Stimulated activated naive CD8-positive, alpha-beta T cell treated with anti-CD3 and anti-CD28 coated beads, Interleukin-15, Interleukin-2, amounts not matched to agents 100 ng/mL and 50 ng/mL, for 24 hours (primary cell): Measurements from ENCODE around the gene FER.

Experiments
- H3K27ac Mint-ChIP-seq: one replicate; pipeline ENCODE4 v1.8.0; 2021; ENCODE audit warnings: mild to moderate bottlenecking, mixed read lengths
- H3K27me3 Mint-ChIP-seq: one replicate; pipeline ENCODE4 v1.8.0; 2021; ENCODE audit warnings: mixed read lengths
- H3K36me3 Mint-ChIP-seq: one replicate; pipeline ENCODE4 v1.8.0; 2021; ENCODE audit warnings: low read depth, mixed read lengths
- H3K4me1 Mint-ChIP-seq: one replicate; pipeline ENCODE4 v1.8.0; 2021; ENCODE audit warnings: low read depth, mixed read lengths
- H3K4me3 Mint-ChIP-seq: one replicate; pipeline ENCODE4 v1.8.0; 2021; ENCODE audit warnings: mild to moderate bottlenecking, mixed read lengths
- H3K9me3 Mint-ChIP-seq: one replicate; pipeline ENCODE4 v1.8.0; 2021; ENCODE audit warnings: mixed read lengths

FER gene

DNA sequence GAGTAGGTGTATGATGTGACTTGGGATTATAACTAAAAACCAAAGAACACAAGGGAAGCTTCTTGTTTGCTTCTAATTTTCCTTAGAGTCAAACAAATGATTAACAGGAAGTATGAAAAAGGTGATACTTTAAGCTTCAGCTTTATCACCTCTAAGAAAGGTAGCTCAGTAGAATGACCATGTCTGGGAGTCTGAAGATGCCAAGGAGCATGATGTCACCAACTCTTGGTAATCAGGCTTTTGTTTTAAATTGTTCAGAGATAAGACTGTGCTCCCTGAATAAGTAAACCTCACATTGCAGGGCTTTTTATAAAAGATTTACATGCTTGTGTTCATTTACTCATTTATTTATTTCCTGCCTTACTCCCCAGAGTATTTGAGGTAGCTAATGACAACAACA lies 169.9 kb downstream of the FER start:
- H3K27me3 Mint-ChIP-seq = no peaks in the 10 kb centered on the region
- no peaks in the 10 kb centered on the region for H3K36me3 Mint-ChIP-seq
- H3K4me3 Mint-ChIP-seq = no peak overlapping the region
- no peaks in the 10 kb centered on the region for H3K9me3 Mint-ChIP-seq
- H3K27ac Mint-ChIP-seq = no peak overlapping the region
- H3K4me1 Mint-ChIP-seq = no peaks in the 10 kb centered on the region

DNA sequence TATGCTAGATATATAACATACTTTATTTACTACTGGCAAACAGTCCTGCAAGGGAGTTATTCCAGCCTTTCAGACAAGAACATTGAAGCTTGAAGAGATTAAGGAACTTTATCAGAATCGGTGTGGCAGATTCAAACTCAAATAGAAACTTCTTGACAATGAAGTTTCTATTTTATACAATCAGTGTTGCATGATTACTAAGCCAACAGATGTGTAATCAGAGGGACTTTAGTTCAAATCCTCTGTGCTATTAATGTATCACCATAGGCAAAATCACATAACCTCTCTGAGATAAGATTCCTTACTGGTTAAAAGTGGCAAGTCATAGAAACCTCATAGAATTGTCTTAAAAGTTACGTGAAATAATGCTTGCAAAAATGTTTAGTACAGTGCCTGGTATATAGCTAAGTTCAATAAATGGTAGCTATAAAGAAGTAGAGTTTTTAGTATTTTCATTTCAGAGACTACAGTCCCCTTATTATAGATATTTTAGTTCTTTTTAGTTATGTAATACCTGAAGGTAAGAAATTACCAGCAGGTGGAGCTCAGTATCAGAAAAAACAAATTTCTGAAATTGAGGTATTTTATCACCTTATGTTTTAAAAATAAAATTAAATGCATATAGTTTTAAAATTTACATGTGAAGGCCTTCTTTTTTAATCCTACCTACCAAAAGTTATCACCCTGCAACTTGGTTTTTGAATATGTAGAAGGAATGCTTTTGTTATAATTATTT lies 172.1 kb downstream of the FER start:
- no peaks in the 10 kb centered on the region for H3K27me3 Mint-ChIP-seq
- H3K4me3 Mint-ChIP-seq = no peak overlapping the region
- H3K4me1 Mint-ChIP-seq = no peaks in the 10 kb centered on the region
- H3K36me3 Mint-ChIP-seq = no peaks in the 10 kb centered on the region
- no peaks in the 10 kb centered on the region for H3K9me3 Mint-ChIP-seq
- no peak overlapping the region for H3K27ac Mint-ChIP-seq

DNA sequence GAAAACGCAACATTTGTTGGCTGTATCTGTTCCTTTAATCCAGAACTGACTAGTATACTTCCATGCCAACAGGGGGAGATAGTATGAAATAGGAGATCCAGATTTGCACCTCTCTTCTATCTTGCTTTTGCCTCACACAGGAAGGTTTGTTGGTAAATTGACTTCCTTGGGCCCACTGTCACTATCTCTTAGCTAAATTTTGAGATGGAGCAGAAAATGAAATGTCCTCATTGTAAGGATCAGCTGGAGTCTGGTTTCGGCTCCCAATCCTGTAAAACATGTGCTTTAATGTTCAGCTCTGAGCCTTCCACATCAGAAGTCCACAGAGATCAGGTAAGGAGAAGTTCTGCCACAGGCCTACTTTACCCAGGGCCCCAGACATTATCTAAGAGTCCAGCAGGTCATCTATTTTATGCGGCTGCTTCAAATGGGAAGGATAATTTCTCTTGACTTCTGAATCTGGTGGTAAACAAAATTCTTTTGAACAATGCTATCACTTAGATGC lies 176.8 kb downstream of the FER start:
- no peaks in the 10 kb centered on the region for H3K4me1 Mint-ChIP-seq
- no peaks in the 10 kb centered on the region for H3K27me3 Mint-ChIP-seq
- no peak overlapping the region for H3K27ac Mint-ChIP-seq
- H3K4me3 Mint-ChIP-seq = peak overlapping the region; percentile 33
- H3K36me3 Mint-ChIP-seq = no peaks in the 10 kb centered on the region
- H3K9me3 Mint-ChIP-seq = no peaks in the 10 kb centered on the region

DNA sequence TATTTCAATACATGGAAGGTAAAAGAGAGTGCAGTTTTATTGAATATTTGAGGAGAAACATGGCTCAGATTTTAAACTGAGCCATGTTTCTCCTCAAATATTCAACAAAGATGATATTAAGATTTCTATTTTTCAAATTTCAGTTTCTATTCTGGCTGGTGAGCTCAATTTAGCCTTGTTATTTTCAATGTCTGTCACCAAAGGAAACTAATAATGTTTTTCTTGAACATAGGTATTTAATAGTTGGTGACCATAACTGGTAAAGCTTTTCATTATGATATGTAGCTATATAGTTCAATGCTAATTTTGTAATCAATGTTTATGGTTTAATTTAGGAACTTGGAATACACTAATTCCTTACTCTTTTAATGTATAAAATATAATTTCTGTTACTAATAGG lies 177.4 kb downstream of the FER start:
- no peak overlapping the region for H3K27ac Mint-ChIP-seq
- no peak overlapping the region for H3K4me3 Mint-ChIP-seq
- H3K36me3 Mint-ChIP-seq = no peaks in the 10 kb centered on the region
- no peaks in the 10 kb centered on the region for H3K4me1 Mint-ChIP-seq
- no peaks in the 10 kb centered on the region for H3K9me3 Mint-ChIP-seq
- no peaks in the 10 kb centered on the region for H3K27me3 Mint-ChIP-seq

DNA sequence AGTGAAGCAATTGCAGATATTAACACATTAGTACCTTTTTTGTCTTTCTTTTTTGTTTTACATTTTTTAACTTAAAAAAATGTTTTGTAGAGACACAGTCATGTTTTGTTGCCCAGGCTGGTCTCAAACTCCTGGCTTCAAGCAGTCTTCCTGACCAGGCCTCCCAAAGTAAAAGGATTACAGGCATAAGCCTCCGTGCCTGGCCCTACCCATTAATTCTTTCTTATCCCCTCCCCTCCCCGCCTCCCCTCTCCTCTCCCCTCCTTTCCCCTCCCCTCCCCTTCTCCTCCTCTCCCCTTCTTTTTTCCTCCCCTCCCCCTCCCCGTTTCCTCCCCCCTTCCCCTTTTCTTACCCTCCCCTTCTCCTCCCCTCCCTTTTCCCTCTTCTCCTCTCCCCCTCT lies 182.4 kb downstream of the FER start:
- no peak overlapping the region for H3K4me3 Mint-ChIP-seq
- no peaks in the 10 kb centered on the region for H3K4me1 Mint-ChIP-seq
- no peaks in the 10 kb centered on the region for H3K9me3 Mint-ChIP-seq
- H3K36me3 Mint-ChIP-seq = peaks cover 24% of the 10 kb centered on the region
- no peak overlapping the region for H3K27ac Mint-ChIP-seq
- no peaks in the 10 kb centered on the region for H3K27me3 Mint-ChIP-seq

DNA sequence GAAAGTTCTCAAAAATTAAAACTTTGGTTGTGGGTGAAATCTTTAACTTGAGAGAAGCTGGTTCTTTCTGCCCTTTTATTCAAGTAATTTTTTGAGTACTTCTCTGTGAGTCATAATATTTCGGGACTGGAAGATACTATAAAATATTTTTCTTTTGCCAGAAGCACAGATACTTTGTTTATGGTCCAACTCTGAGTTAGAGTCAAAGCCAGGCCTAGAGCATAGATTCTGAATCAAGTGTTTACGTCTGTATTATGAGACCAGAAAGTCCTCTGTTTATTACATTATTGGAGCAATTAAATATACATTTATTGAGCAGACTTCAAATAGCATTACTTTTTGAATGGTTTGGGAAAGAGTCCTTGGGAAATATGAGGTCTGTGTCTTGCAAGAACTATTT lies 187.9 kb downstream of the FER start:
- peaks cover 27% of the 10 kb centered on the region for H3K36me3 Mint-ChIP-seq
- no peaks in the 10 kb centered on the region for H3K27me3 Mint-ChIP-seq
- H3K4me3 Mint-ChIP-seq = no peak overlapping the region
- H3K4me1 Mint-ChIP-seq = no peaks in the 10 kb centered on the region
- no peak overlapping the region for H3K27ac Mint-ChIP-seq
- H3K9me3 Mint-ChIP-seq = no peaks in the 10 kb centered on the region

DNA sequence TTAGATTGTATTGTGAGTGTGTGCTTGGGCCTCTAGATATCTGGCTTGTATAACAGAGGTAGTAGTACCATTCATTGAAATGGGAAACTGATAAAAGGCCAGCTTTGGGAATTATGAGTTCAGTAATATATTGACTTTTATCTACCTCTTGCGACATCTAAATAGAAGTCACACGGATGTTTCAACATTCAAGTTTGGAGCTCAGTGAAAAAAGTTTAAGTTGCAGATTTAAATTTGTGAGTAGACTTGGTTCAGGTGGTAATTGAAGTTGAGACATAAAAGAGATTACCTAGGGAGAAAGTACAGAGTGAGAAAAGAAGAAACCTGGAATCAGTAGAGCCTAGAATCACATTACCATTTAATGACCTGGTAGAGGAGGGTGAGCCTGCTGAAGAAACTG lies 189.5 kb downstream of the FER start:
- Mint-ChIP-seq H3K27ac (no peak overlapping the region), H3K36me3 (peaks cover 24% of the 10 kb centered on the region), H3K4me1 (no peaks in the 10 kb centered on the region), H3K4me3 (no peak overlapping the region), H3K9me3 (no peaks in the 10 kb centered on the region), H3K27me3 (no peaks in the 10 kb centered on the region)

DNA sequence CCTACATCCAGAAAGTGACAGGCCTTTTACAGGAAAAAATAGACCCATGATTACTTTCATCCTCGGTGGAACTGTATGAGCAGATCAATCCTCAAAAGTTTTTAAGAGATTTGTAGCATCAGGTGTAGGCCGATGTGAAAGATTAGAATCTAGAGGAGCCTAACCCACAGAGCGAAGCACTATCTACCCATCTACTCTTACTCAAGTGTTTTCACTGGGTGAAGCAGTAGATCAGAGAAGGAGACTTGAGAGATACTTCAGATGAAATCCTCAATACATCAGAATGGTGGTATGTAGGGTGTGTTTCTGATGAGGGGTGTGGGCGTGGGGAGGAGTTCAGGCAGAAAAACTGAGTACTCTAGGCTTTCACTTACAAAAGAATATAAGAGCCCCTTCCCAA lies 192.8 kb downstream of the FER start:
- Mint-ChIP-seq H3K27me3 (no peaks in the 10 kb centered on the region), H3K27ac (no peak overlapping the region), H3K9me3 (no peaks in the 10 kb centered on the region), H3K36me3 (no peaks in the 10 kb centered on the region), H3K4me1 (no peaks in the 10 kb centered on the region), H3K4me3 (no peak overlapping the region)

DNA sequence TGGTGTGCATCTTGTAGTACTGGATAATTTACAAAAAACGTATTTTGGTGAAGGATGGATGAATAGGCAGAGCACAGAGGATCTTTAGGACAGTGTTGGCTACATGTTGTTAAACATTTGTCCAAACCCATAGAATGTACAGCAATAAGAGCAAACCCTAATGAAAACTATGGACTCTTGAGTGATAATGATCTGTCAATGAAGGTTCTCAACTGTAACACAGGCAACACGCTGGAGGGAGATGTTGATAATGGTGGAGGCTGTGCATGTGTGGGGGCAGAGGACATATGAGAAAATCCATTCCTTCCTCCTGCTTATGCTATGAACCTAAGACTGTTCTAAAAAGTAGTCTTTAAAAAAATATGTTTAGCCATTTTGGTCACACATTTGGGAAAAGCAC lies 194.0 kb downstream of the FER start:
- no peak overlapping the region for H3K4me3 Mint-ChIP-seq
- H3K36me3 Mint-ChIP-seq = peaks cover 3% of the 10 kb centered on the region
- H3K27me3 Mint-ChIP-seq = no peaks in the 10 kb centered on the region
- H3K9me3 Mint-ChIP-seq = no peaks in the 10 kb centered on the region
- H3K4me1 Mint-ChIP-seq = no peaks in the 10 kb centered on the region
- H3K27ac Mint-ChIP-seq = no peak overlapping the region

DNA sequence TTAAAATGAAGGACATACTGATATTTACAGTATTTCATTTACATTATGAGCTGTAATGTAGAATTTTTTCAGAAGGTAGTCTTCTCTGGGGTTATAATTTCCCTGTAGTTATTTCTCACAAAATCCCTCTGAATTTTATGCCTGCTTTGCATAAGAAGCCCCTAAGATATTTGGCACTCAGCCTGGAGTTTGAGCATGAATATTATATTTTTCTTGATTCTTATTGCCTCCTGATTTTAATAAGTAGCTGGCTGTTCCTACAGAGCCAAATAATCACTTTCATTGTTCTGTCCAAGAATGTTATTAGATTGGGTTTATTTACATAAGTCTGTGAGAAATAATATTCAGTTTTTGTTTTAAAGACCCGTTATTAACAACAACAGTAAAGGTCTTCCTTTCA lies 195.0 kb downstream of the FER start:
- H3K4me3 Mint-ChIP-seq = no peak overlapping the region
- H3K27ac Mint-ChIP-seq = no peak overlapping the region
- H3K4me1 Mint-ChIP-seq = no peaks in the 10 kb centered on the region
- no peaks in the 10 kb centered on the region for H3K27me3 Mint-ChIP-seq
- peaks cover 4% of the 10 kb centered on the region for H3K36me3 Mint-ChIP-seq
- no peaks in the 10 kb centered on the region for H3K9me3 Mint-ChIP-seq

DNA sequence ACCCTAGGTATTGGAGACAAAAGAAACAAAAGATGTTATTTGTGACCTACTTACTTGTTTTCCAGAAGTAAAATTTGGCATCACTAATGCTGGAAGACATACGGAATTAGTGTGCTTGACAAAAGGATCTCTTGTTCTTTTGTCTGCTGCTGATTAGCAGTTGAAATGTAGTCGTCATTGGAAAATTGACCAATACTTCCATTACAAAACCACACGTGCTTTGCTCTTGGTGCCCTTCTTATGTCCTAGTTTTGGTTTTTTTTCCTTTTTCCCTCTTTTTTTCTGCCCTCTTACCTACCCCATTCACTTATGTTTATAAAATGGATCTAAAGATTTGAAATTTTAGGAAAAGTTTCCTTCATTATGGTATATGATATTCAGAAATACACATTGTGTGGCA lies 197.4 kb downstream of the FER start:
- no peaks in the 10 kb centered on the region for H3K9me3 Mint-ChIP-seq
- H3K4me3 Mint-ChIP-seq = no peak overlapping the region
- H3K27ac Mint-ChIP-seq = no peak overlapping the region
- H3K36me3 Mint-ChIP-seq = peaks cover 4% of the 10 kb centered on the region
- no peaks in the 10 kb centered on the region for H3K4me1 Mint-ChIP-seq
- H3K27me3 Mint-ChIP-seq = no peaks in the 10 kb centered on the region

DNA sequence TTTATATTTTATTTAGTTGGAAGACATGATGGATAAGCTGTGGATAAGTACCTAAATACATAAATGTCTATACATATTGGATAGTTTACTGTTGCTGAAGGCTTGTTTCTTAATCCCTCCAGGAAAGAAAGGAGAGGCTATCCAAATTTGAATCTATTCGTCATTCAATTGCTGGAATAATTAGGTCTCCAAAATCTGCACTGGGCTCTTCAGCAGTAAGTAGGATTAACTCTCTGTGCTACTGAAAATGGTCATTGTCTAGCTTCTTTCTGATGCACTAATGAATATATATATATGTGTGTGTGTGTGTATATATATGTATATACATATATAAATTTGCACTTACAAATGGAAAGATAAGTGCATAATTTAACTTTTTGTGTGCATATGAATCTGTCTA lies 198.3 kb downstream of the FER start:
- no peak overlapping the region for H3K4me3 Mint-ChIP-seq
- no peaks in the 10 kb centered on the region for H3K9me3 Mint-ChIP-seq
- H3K36me3 Mint-ChIP-seq = peaks cover 4% of the 10 kb centered on the region
- no peaks in the 10 kb centered on the region for H3K4me1 Mint-ChIP-seq
- H3K27me3 Mint-ChIP-seq = no peaks in the 10 kb centered on the region
- no peak overlapping the region for H3K27ac Mint-ChIP-seq

DNA sequence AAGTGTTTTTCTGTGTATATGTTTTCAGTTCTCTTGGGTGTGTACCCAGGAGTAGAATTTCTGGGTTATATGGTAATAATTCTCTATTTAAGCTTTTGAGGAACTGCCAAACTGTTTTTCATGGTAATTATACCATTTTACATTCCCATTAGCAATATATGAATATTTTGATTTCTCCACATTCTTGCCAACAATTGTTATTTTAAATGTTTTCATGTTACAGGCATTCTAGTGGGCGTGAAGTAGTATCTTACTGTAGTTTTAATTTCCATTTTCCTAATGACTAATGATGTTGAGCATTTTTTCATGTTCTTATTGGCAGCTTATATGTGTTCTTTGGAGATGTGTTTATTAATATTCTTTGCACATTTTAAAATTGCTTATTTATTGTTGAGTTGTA lies 199.5 kb downstream of the FER start:
- Mint-ChIP-seq H3K9me3 (no peaks in the 10 kb centered on the region), H3K27ac (no peak overlapping the region), H3K36me3 (peaks cover 4% of the 10 kb centered on the region)

DNA sequence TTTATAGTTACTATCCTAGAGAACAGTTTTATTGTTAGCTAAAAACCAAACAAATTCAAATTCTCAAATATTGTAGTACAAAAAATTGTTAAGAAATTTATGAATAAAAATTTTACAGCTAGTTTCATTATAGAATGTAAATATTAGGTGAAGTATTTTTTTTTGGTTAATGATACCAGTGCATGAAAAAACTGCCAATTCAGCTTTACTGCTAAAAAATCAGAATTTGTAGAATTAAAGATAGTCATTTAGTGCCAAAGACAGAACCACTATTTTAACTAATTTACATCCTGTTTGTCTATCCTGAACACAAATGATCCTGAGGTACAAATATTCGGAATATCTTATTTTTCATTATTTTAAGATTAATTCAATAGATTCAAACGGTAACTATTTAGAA lies 202.6 kb downstream of the FER start:
- Mint-ChIP-seq H3K4me3 (no peak overlapping the region), H3K4me1 (no peaks in the 10 kb centered on the region), H3K36me3 (peaks cover 4% of the 10 kb centered on the region), H3K9me3 (no peaks in the 10 kb centered on the region), H3K27me3 (no peaks in the 10 kb centered on the region), H3K27ac (no peak overlapping the region)

More for the DNA sequence above, 199.5 kb downstream of the FER start:
- no peak overlapping the region for H3K4me3 Mint-ChIP-seq
- no peaks in the 10 kb centered on the region for H3K4me1 Mint-ChIP-seq
- H3K27me3 Mint-ChIP-seq = no peaks in the 10 kb centered on the region

DNA sequence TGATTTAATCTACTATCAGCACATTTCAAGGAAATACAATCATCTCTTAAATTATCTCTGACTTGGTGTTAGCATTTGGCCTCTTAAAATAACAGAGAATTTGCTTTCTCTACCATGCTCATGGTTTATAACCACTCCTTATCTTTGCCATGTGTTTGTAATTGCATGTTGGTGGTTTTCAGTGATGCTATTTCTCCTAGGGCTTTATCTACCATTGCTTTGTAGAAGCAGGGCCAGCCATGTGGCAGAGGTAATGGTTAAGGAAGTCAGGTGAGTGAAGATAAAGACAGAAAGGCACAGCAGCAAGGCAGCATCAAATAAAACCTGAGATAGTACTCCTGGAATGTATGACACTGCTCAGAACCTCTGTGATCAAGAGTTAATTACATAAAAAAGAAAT lies 206.2 kb downstream of the FER start:
- no peaks in the 10 kb centered on the region for H3K27me3 Mint-ChIP-seq
- H3K9me3 Mint-ChIP-seq = no peaks in the 10 kb centered on the region
- no peak overlapping the region for H3K4me3 Mint-ChIP-seq
- no peaks in the 10 kb centered on the region for H3K4me1 Mint-ChIP-seq
- H3K36me3 Mint-ChIP-seq = no peaks in the 10 kb centered on the region
- H3K27ac Mint-ChIP-seq = no peak overlapping the region

DNA sequence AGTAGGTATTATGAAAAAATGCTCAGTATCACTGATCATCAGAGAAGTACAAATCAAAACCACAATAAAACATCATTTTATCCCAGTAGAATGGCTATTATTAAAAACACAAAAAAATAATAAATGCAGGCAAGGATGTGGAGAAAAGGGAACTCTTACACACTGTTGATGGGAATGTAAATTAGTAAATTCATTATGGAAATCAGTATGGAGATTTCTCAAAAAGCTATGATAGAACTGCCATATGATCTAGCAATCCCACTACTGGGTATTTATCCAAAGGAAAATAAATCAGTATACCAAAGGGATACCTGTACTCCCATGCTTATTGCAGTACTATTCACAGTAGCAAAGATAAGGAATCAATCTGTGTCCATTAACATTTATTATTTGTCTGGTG lies 209.6 kb downstream of the FER start:
- H3K27ac Mint-ChIP-seq = no peak overlapping the region
- H3K4me1 Mint-ChIP-seq = no peaks in the 10 kb centered on the region
- H3K4me3 Mint-ChIP-seq = no peak overlapping the region
- H3K27me3 Mint-ChIP-seq = no peaks in the 10 kb centered on the region
- H3K36me3 Mint-ChIP-seq = no peaks in the 10 kb centered on the region
- H3K9me3 Mint-ChIP-seq = no peaks in the 10 kb centered on the region
